Tibial nerve (tissue), 4 donors: ENCODE data around the gene GYPA. TPM values are rescaled to one million over a fixed set of nuclear protein-coding genes. Genes with fewer than 3 reads are reported as not detected.

Experiments used
- total RNA-seq, 4 donors: library from RNA; depleted of rRNA; stranded (reverse); fragments of >200 nt; gene quantifications; one replicate each; pipeline ENCODE4 v1.1.0, GENCODE V29; 2016

Gene GYPA
- total RNA-seq, 4 donors from 2014 or later, result not detected

Other genes starting within 250 kb of the GYPA start
- gene GYPE, start 235.2 kb downstream of the GYPA start, total RNA-seq, result under 1 TPM in 3 of 4 donors, not detected in 1; 0.21 to 0.78 (median 0.44) TPM
- gene GYPB, start 121.3 kb downstream of the GYPA start, total RNA-seq, result not detected